GM23338 (cell line): Measurements from ENCODE around the gene ATP9A. TPM values are rescaled to one million over a fixed set of nuclear protein-coding genes. Genes with fewer than 3 reads are reported as not detected.

Source experiments
- ATAC-seq: fragments of 200-7000 bp; cut with Tn5 transposase; 3 replicates; pipeline ENCODE4 v1.9.1; 2020
- DNase-seq: peaks from one replicate; pipeline ENCODE4 v3.0.0-alpha.2; 2015; ENCODE audit warnings: low spot score
- H2AFZ ChIP-seq: fragments of 200-600 bp; sonication (generic); 2 replicates; pipeline ENCODE4 v1.8.0; 2016; ENCODE audit warnings: antibody characterized with exemption, mild to moderate bottlenecking, moderate library complexity
- H3F3A ChIP-seq: fragments of 200-600 bp; sonication (generic); replicated peaks from 2 replicates; pipeline ENCODE4 v1.8.0; 2017; ENCODE audit warnings: antibody characterized with exemption, mixed run types, low read depth
- H3K27ac ChIP-seq: fragments of 200-600 bp; sonication (generic); 2 replicates; pipeline ENCODE4 v1.6.1; 2016; ENCODE audit warnings: low read depth
- H3K27me3 ChIP-seq: fragments of 200-600 bp; sonication (generic); 2 replicates; pipeline ENCODE4 v1.8.0; 2016; ENCODE audit warnings: mild to moderate bottlenecking, mixed run types, moderate library complexity; ENCODE audit not compliant: insufficient read depth
- H3K36me3 ChIP-seq: fragments of 200-600 bp; sonication (generic); 2 replicates; pipeline ENCODE4 v1.8.0; 2016; ENCODE audit warnings: mild to moderate bottlenecking; ENCODE audit not compliant: insufficient read depth
- H3K4me1 ChIP-seq: fragments of 200-600 bp; sonication (generic); 2 replicates; pipeline ENCODE4 v1.8.0; 2016; ENCODE audit warnings: mild to moderate bottlenecking, moderate library complexity; ENCODE audit not compliant: insufficient read depth
- H3K4me2 ChIP-seq: fragments of 200-600 bp; sonication (generic); 2 replicates; pipeline ENCODE4 v1.7.1; 2017; ENCODE audit warnings: mixed run types
- H3K4me3 ChIP-seq: fragments of 200-600 bp; sonication (generic); 2 replicates; pipeline ENCODE4 v1.6.1; 2016; ENCODE audit warnings: mixed run types
- H3K79me2 ChIP-seq: fragments of 200-600 bp; sonication (generic); replicated peaks from 2 replicates; pipeline ENCODE4 v1.8.0; 2017; ENCODE audit warnings: mild to moderate bottlenecking; ENCODE audit not compliant: insufficient read depth
- H3K9me2 ChIP-seq: fragments of 200-600 bp; sonication (generic); 2 replicates; pipeline ENCODE4 v1.8.0; 2017; ENCODE audit not compliant: insufficient read depth
- H4K20me1 ChIP-seq: fragments of 200-600 bp; sonication (generic); replicated peaks from 2 replicates; pipeline ENCODE4 v1.8.0; 2017; ENCODE audit warnings: mild to moderate bottlenecking; ENCODE audit not compliant: insufficient read depth
- H3K27ac Mint-ChIP-seq: 2 replicates; pipeline ENCODE4 v1.8.0; 2020; ENCODE audit warnings: inconsistent platforms, mild to moderate bottlenecking, moderate library complexity, mixed read lengths
- H3K27me3 Mint-ChIP-seq: 3 replicates; pipeline ENCODE4 v1.8.0; 2022; ENCODE audit warnings: low read depth, mild to moderate bottlenecking, moderate library complexity, mixed read lengths, inconsistent platforms; ENCODE audit not compliant: insufficient read depth, poor library complexity
- H3K36me3 Mint-ChIP-seq: 3 replicates; pipeline ENCODE4 v1.8.0; 2021; ENCODE audit warnings: low read depth, mild to moderate bottlenecking, inconsistent platforms, moderate library complexity, mixed read lengths
- H3K4me1 Mint-ChIP-seq: 3 replicates; pipeline ENCODE4 v1.8.0; 2020; ENCODE audit warnings: mild to moderate bottlenecking, inconsistent platforms, mixed read lengths
- H3K4me3 Mint-ChIP-seq: 3 replicates; pipeline ENCODE4 v1.8.0; 2021; ENCODE audit warnings: moderate library complexity, mild to moderate bottlenecking, inconsistent platforms, mixed read lengths
- H3K9me3 Mint-ChIP-seq: 3 replicates; pipeline ENCODE4 v1.8.0; 2020; ENCODE audit warnings: moderate library complexity, mild to moderate bottlenecking, inconsistent platforms, mixed read lengths
- CREB1 ChIP-seq: fragments of 250-450 bp; sonication (Bioruptor Pico); IDR thresholded peaks from 2 replicates; pipeline ENCODE4 v1.5.0; 2020; ENCODE audit warnings: low read depth, mild to moderate bottlenecking, moderate library complexity
- CTCF ChIP-seq, 2 experiments: fragments of 200-600 bp in 1 of 2; sonication (generic) in 1 of 2; conservative IDR thresholded peaks; 2 replicates each; pipeline versions ENCODE4 v1.5.1 to v1.6.1; 2016 to 2017; ENCODE audit warnings: antibody characterized with exemption in 2 of 2, low read depth in 2 of 2, mild to moderate bottlenecking in 2 of 2, moderate library complexity in 1 of 2
- ETS1 ChIP-seq: IDR thresholded peaks from 2 replicates; pipeline ENCODE4 v1.6.1; 2016; ENCODE audit warnings: antibody characterized with exemption
- EZH2 ChIP-seq: fragments of 200-600 bp; sonication (generic); IDR thresholded peaks from one replicate; pipeline ENCODE4 v1.8.0; 2017; ENCODE audit warnings: antibody characterized with exemption, mild to moderate bottlenecking, low read depth; ENCODE audit not compliant: unreplicated experiment
- EZH2phosphoT487 ChIP-seq: fragments of 200-600 bp; sonication (generic); IDR thresholded peaks from one replicate; pipeline ENCODE4 v1.8.1; 2018; ENCODE audit warnings: antibody characterized with exemption; ENCODE audit not compliant: unreplicated experiment
- JUNB ChIP-seq: IDR thresholded peaks from one replicate; pipeline ENCODE4 v1.6.1; 2016; ENCODE audit warnings: antibody characterized with exemption; ENCODE audit not compliant: unreplicated experiment
- NANOG ChIP-seq: IDR thresholded peaks from 2 replicates; pipeline ENCODE4 v1.6.1; 2016; ENCODE audit warnings: antibody characterized with exemption, borderline replicate concordance
- POLR2AphosphoS5 ChIP-seq: IDR thresholded peaks from 2 replicates; pipeline ENCODE4 v1.6.1; 2016; ENCODE audit warnings: antibody characterized with exemption, low read depth
- STAT1 ChIP-seq: IDR thresholded peaks from one replicate; pipeline ENCODE4 v1.6.1; 2016; ENCODE audit warnings: antibody characterized with exemption; ENCODE audit not compliant: unreplicated experiment
- ZNF331 ChIP-seq: fragments of 250-450 bp; sonication (Bioruptor Pico); IDR thresholded peaks from 2 replicates; pipeline ENCODE4 v1.5.0; 2020; ENCODE audit warnings: low read depth, mild to moderate bottlenecking, moderate library complexity
- ZNF462 ChIP-seq: fragments of 250-450 bp; sonication (Bioruptor Pico); IDR thresholded peaks from 2 replicates; pipeline ENCODE4 v1.5.0; 2020; ENCODE audit warnings: mild to moderate bottlenecking, moderate library complexity
- polyA plus RNA-seq: library from polyadenylated mRNA; unstranded; fragments of >200 nt; fragmentation: Nextera tagmentation; extraction: Ambion mirVana; gene quantifications from 2 replicates; pipeline ENCODE4 v1.2.1, GENCODE V29; 2016
- total RNA-seq: library from RNA; depleted of rRNA; stranded (reverse); fragments of >200 nt; shearing (Covaris generic); gene quantifications from 2 replicates; pipeline ENCODE4 v1.2.3, GENCODE V29; 2014

Gene ATP9A
- total and polyA plus RNA-seq, 2 experiments from 2014 or later: 0.94 to 5.9 TPM

- no peaks in the 10 kb centered on the region for H3K27me3 ChIP-seq
- ATAC-seq (no peak), DNase-seq (no peak)
- no peaks in the 10 kb centered on the region for H4K20me1 ChIP-seq
- Mint-ChIP-seq H3K9me3 (peaks cover under 1% of the 10 kb centered on the region; the same call in 1 of the 3 replicates), H3K27me3 (peaks cover 7% of the 10 kb centered on the region), H3K36me3 (no peaks in the 10 kb centered on the region), H3K27ac (no peak overlapping the region), H3K4me3 (no peak overlapping the region), H3K4me1 (no peaks in the 10 kb centered on the region; the same call in 2 of the 3 replicates)
- TF ChIP-seq POLR2AphosphoS5 (no peak), CTCF (conservative IDR thresholded peaks at IDR 0.05; ENCODE audit: low read depth in 2 of 2) (no peak)
- H3K79me2 ChIP-seq: no peaks in the 10 kb centered on the region
- no peak overlapping the region for H3K27ac ChIP-seq
- H3K4me2 ChIP-seq: no peak overlapping the region
- H3K36me3 ChIP-seq: no peaks in the 10 kb centered on the region
- H3K4me1 ChIP-seq: no peaks in the 10 kb centered on the region
- H3F3A ChIP-seq: no peaks in the 10 kb centered on the region
- H3K9me2 ChIP-seq: peaks cover 8% of the 10 kb centered on the region; the same call in 1 of the 2 replicates
- no peak overlapping the region for H2AFZ ChIP-seq
- no peak overlapping the region for H3K4me3 ChIP-seq
Observed at GRCh38 chr20:51579137-51579536, 189.1 kb downstream of the ATP9A start.

GRCh38 chr20:51578145-51578459, 190.1 kb downstream of the ATP9A start:
- H3K9me3 Mint-ChIP-seq: peaks cover 2% of the 10 kb centered on the region; the same call in 1 of the 3 replicates
- no peaks in the 10 kb centered on the region for H3F3A ChIP-seq
- H3K36me3 Mint-ChIP-seq: no peaks in the 10 kb centered on the region
- 0 out of 2 replicates have a peak, but pooled peaks cover 5% of the 10 kb centered on the region for H3K9me2 ChIP-seq
- H3K79me2 ChIP-seq: no peaks in the 10 kb centered on the region
- H3K4me3 ChIP-seq: no peak overlapping the region
- H3K4me1 ChIP-seq: no peaks in the 10 kb centered on the region
- H3K4me1 Mint-ChIP-seq: no peaks in the 10 kb centered on the region; the same call in 2 of the 3 replicates
- no peak overlapping the region for H2AFZ ChIP-seq
- no peaks in the 10 kb centered on the region for H3K36me3 ChIP-seq
- no peaks in the 10 kb centered on the region for H4K20me1 ChIP-seq
- H3K27me3 Mint-ChIP-seq: peaks cover 7% of the 10 kb centered on the region
- no peak for ATAC-seq
- no peak overlapping the region for H3K27ac Mint-ChIP-seq
- H3K27me3 ChIP-seq: no peaks in the 10 kb centered on the region
- H3K4me2 ChIP-seq: no peak overlapping the region
- no peak overlapping the region for H3K4me3 Mint-ChIP-seq
- DNase-seq: no peak
- no peak overlapping the region for H3K27ac ChIP-seq
- TF ChIP-seq EZH2: no peak
- TF ChIP-seq ZNF462: no peak
- TF ChIP-seq JUNB: no peak
- TF ChIP-seq POLR2AphosphoS5: no peak
- no peak for TF ChIP-seq STAT1
- TF ChIP-seq EZH2phosphoT487: no peak
- no peak for TF ChIP-seq ETS1
- no peak for TF ChIP-seq CTCF (conservative IDR thresholded peaks at IDR 0.05; ENCODE audit: low read depth in 2 of 2)
- no peak for TF ChIP-seq NANOG
- no peak for TF ChIP-seq CREB1
- TF ChIP-seq ZNF331 (CRISPR knock-in tag): no peak
